Neuron (in vitro differentiated cells): ENCODE results near the gene PSME2.

Source experiments
- H2AFZ ChIP-seq: one replicate; pipeline ENCODE4 v1.6.1; 2013; ENCODE audit warnings: low read depth, mild to moderate bottlenecking, inconsistent platforms, low read length, moderate library complexity
- H3K27me3 ChIP-seq: one replicate; pipeline ENCODE4 v1.6.1; 2013; ENCODE audit warnings: low read length; ENCODE audit not compliant: insufficient read depth
- H3K36me3 ChIP-seq: one replicate; pipeline ENCODE4 v1.6.1; 2013; ENCODE audit warnings: low read length; ENCODE audit not compliant: insufficient read depth
- H3K4me1 ChIP-seq: one replicate; pipeline ENCODE4 v1.6.1; 2013; ENCODE audit warnings: low read length; ENCODE audit not compliant: insufficient read depth
- H3K4me3 ChIP-seq: 2 replicates; pipeline ENCODE4 v1.5.1; 2013; ENCODE audit warnings: mild to moderate bottlenecking, low read length, moderate library complexity
- H3K9me3 ChIP-seq: one replicate; pipeline ENCODE4 v1.6.1; 2013; ENCODE audit warnings: low read length

PSME2 gene

GRCh38 chr14:24130717-24131548, 15.5 kb downstream of the PSME2 start:
- Histone ChIP-seq H3K9me3 (no peaks in the 10 kb centered on the region), H2AFZ (no peak overlapping the region), H3K36me3 (no peaks in the 10 kb centered on the region), H3K4me3 (no peak overlapping the region), H3K4me1 (no peaks in the 10 kb centered on the region), H3K27me3 (no peaks in the 10 kb centered on the region)

- Histone ChIP-seq H3K36me3 (no peaks in the 10 kb centered on the region), H3K27me3 (no peaks in the 10 kb centered on the region), H2AFZ (no peak within 1 kb of the TSS), H3K4me3 (no peak within 1 kb of the TSS), H3K9me3 (no peaks in the 10 kb centered on the region), H3K4me1 (no peaks in the 10 kb centered on the region)
Observed at GRCh38 chr14:24130380-24130716, 16.1 kb downstream of the PSME2 start, which contains the start of gene FITM1. Gene FITM1 (plus strand): TSS chr14:24130659. CDS start chr14:24131564, 905 bp downstream.

GRCh38 chr14:24129410-24129998, 16.9 kb downstream of the PSME2 start:
- no peak overlapping the region for H3K4me3 ChIP-seq
- H3K9me3 ChIP-seq: no peaks in the 10 kb centered on the region

GRCh38 chr14:24127673-24128072, 18.7 kb downstream of the PSME2 start:
- peaks cover 13% of the 10 kb centered on the region for H3K36me3 ChIP-seq
- no peak overlapping the region for H2AFZ ChIP-seq
- H3K9me3 ChIP-seq: no peaks in the 10 kb centered on the region
- no peaks in the 10 kb centered on the region for H3K4me1 ChIP-seq
- no peak overlapping the region for H3K4me3 ChIP-seq
- H3K27me3 ChIP-seq: no peaks in the 10 kb centered on the region

More at GRCh38 chr14:24129410-24129998, 16.9 kb downstream of the PSME2 start:
- H2AFZ ChIP-seq: no peak overlapping the region
- no peaks in the 10 kb centered on the region for H3K4me1 ChIP-seq
- no peaks in the 10 kb centered on the region for H3K36me3 ChIP-seq
- H3K27me3 ChIP-seq: no peaks in the 10 kb centered on the region

GRCh38 chr14:24126939-24127338, 19.5 kb downstream of the PSME2 start:
- Histone ChIP-seq H3K27me3 (no peaks in the 10 kb centered on the region), H3K4me1 (no peaks in the 10 kb centered on the region), H3K9me3 (no peaks in the 10 kb centered on the region), H3K4me3 (no peak overlapping the region), H2AFZ (no peak overlapping the region), H3K36me3 (peaks cover 16% of the 10 kb centered on the region)

GRCh38 chr14:24123424-24124417, 22.7 kb downstream of the PSME2 start:
- Histone ChIP-seq H3K4me1 (no peaks in the 10 kb centered on the region), H2AFZ (no peak overlapping the region), H3K36me3 (peaks cover 44% of the 10 kb centered on the region), H3K4me3 (no peak overlapping the region), H3K9me3 (no peaks in the 10 kb centered on the region), H3K27me3 (no peaks in the 10 kb centered on the region)

GRCh38 chr14:24122898-24123297, 23.5 kb downstream of the PSME2 start:
- Histone ChIP-seq H3K4me1 (no peaks in the 10 kb centered on the region), H3K36me3 (peaks cover 52% of the 10 kb centered on the region), H3K9me3 (no peaks in the 10 kb centered on the region), H2AFZ (no peak overlapping the region), H3K4me3 (no peak overlapping the region), H3K27me3 (no peaks in the 10 kb centered on the region)

GRCh38 chr14:24122416-24122815, 24.0 kb downstream of the PSME2 start:
- H3K9me3 ChIP-seq: no peaks in the 10 kb centered on the region
- H3K27me3 ChIP-seq: no peaks in the 10 kb centered on the region
- H3K4me3 ChIP-seq: no peak overlapping the region
- H2AFZ ChIP-seq: no peak overlapping the region
- H3K4me1 ChIP-seq: no peaks in the 10 kb centered on the region
- peaks cover 57% of the 10 kb centered on the region for H3K36me3 ChIP-seq

- peaks cover 57% of the 10 kb centered on the region for H3K36me3 ChIP-seq
- H3K4me3 ChIP-seq: no peak overlapping the region
- H2AFZ ChIP-seq: no peak overlapping the region
- H3K4me1 ChIP-seq: peaks cover under 1% of the 10 kb centered on the region
- no peaks in the 10 kb centered on the region for H3K27me3 ChIP-seq
- H3K9me3 ChIP-seq: no peaks in the 10 kb centered on the region
Observed at GRCh38 chr14:24121210-24121609, 25.2 kb downstream of the PSME2 start.

GRCh38 chr14:24119691-24120090, 26.7 kb downstream of the PSME2 start:
- Histone ChIP-seq H2AFZ (no peak overlapping the region), H3K36me3 (peaks cover 57% of the 10 kb centered on the region), H3K4me3 (no peak overlapping the region), H3K4me1 (peaks cover 9% of the 10 kb centered on the region), H3K9me3 (no peaks in the 10 kb centered on the region), H3K27me3 (no peaks in the 10 kb centered on the region)

GRCh38 chr14:24117179-24117578, 29.2 kb downstream of the PSME2 start:
- peaks cover 9% of the 10 kb centered on the region for H3K4me1 ChIP-seq
- no peaks in the 10 kb centered on the region for H3K9me3 ChIP-seq
- no peak overlapping the region for H2AFZ ChIP-seq
- H3K4me3 ChIP-seq: no peak overlapping the region
- H3K36me3 ChIP-seq: peaks cover 42% of the 10 kb centered on the region
- no peaks in the 10 kb centered on the region for H3K27me3 ChIP-seq

- no peak overlapping the region for H2AFZ ChIP-seq
- peak overlapping the region; percentile 84 for H3K4me3 ChIP-seq
- no peaks in the 10 kb centered on the region for H3K27me3 ChIP-seq
- H3K36me3 ChIP-seq: peaks cover 35% of the 10 kb centered on the region
- peaks cover 9% of the 10 kb centered on the region for H3K4me1 ChIP-seq
- no peaks in the 10 kb centered on the region for H3K9me3 ChIP-seq
Observed at GRCh38 chr14:24116128-24116814, 30.1 kb downstream of the PSME2 start.
